GM18526 (cell line): Measurements from ENCODE around the gene ARSA.

ENCODE experiments used
- POLR2A ChIP-seq: IDR thresholded peaks from 3 replicates; pipeline ENCODE4 v1.6.1; 2011; ENCODE audit not compliant: insufficient read length; ENCODE audit errors: extremely low read depth

The ARSA gene

GRCh38 chr22:50626314-50626849 lies 1.6 kb downstream of the ARSA start:
- TF ChIP-seq POLR2A, result no peak

GRCh38 chr22:50625568-50626313 lies 2.2 kb downstream of the ARSA start:
- no peak for TF ChIP-seq POLR2A

DNA sequence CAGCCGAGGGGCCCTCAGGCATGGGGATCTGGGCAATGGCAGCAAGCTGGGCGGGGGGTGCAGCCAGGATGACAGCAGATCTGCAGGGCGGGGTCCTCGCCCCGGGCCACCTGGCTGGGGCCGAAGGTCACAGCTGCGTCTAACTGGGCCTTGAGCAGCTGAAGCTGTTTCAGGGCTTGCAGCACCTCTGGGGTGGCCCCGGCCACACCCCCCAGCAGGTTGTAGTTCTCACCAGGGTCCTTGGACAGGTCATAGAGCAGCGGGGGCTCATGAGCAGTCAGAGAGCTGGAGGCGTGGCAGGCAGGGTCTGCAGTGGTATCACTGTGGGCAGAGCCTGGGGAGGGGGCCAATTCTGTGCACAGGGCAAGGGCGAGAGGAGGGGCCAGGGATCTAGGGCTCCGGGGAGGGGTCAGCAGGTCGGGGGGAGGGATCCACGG lies 2.8 kb downstream of the ARSA start:
- no peak for TF ChIP-seq POLR2A

GRCh38 chr22:50624347-50625130 lies 3.4 kb downstream of the ARSA start:
- no peak for TF ChIP-seq POLR2A

GRCh38 chr22:50622723-50623327 lies 5.1 kb downstream of the ARSA start:
- no peak for TF ChIP-seq POLR2A

DNA sequence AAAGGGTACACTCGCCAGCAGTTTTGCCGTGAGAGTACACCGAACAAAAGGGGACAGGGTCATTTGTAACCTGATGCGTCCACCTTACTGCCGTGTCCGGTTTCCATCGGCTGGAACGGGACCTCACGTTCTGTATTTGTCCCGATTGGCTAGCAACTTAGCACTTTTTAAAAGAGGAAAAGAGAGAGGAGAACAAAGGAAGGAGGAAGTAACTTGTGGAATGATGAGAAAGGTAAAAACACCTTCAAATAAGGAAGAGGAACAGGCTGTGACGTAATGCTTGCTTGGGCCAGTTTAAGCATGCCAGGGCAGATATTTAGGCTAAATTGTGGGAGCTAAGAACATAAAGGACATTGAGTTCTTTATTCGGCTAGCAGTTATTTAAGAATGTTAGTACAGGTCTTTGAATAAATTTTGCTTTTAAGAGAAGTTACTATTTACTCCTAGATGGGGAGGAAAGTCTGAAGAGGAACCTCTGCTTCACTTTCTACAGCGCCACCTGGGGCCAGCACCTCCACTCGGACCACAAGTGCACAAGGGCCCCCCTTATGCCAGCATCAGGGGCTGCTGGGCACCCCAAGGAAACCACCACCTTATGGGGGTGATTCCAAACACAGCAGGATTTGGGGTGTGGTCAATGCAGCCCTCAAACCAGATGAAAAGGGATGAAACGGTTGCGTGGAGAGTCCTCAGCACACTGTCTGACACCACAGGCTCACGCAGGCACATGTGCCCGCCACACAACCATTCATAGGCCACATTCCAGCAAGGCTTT lies 5.8 kb downstream of the ARSA start:
- no peak for TF ChIP-seq POLR2A

DNA sequence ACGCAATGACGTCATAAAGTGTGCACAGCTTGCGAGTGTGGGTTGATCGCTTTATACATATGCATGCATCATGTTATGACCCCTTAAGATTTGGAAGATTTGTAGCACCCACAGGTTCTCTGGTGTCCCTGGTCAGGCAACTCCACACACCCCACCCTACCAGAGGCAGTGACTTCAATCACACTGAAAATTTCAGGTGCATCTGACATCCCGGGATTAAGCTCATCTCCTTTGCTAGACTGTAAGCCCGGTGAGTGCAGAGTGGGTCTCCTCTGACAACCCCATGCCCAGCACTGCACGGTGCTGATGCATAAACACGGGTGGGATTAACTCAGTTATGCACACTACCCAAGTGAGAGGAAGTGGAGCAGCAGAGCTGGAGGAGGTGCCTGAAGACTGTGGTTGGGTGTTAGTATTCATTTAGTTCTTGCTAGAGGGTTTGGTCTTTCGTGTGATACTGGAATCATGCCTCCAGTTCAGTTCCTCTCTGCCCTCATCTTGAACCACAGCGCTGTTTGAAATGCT lies 6.5 kb downstream of the ARSA start:
- TF ChIP-seq POLR2A, result peak; percentile 46

DNA sequence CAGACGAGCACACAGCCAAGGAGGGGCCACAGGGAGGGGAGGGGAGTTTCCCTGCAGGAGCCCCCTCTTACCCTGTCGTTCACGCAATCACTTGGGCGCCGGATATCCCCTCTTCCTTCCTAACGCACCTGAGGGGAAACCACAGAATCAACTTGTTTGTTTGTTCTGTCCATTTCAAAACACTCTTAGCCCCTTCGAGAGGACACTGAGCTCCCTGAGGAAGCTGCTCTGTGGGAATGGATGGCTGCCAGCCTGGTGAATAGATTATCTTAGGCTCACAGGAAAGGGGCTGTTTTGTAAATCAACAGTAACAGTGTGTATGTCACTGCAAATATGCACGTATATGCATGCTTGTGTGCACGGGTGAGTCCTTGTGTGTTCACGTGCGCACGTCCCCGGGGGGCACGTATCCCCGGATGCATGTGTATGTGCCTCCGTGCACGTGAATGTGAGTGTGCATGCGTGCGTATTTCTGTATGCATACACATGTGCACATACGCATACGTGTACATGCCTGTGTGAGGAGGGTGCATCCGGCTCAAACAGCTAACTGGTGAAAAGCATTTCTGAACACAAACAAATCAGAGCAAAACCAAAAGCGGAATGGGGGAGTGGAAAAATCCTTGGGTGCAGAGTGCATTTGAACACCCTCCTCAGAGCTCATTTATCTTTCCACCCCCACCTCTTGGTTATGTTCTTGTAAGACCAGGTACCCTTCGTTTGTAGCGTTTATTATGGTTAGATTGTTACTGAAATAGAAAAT lies 7.2 kb downstream of the ARSA start:
- no peak for TF ChIP-seq POLR2A

DNA sequence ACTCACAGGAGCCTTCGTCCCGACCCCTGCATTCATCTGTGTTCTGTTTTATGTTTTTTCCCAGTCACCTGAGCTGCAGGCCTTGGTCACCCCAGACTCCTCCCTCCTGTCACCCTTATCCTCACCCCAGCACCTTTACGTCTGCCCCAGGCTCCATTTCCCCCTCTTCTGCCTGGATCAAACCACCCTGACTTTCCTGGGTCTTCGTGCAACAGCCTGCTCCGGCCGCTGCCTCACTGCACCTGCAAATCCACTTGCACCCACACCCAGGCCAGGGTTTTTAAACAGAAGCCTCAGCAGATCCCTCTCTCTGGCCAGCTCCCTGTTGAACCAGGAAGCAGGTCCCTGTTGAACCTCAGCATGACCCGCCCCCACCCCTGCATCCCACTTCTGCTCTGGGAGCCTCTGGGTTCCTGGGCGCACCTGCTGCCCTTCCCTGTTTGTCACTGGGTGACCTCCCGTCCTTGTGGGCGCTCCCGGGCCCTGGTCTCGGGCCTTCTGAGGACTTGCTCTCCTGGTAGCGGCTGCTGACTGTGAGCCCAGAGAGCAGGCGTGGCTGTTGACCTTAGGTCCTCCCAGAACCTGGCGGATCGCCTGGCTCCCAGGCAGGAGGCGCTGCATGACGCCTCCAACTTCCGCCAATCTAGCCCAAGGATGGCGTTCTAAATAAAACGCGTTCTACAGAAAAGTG lies 14.5 kb downstream of the ARSA start:
- no peak for TF ChIP-seq POLR2A

DNA sequence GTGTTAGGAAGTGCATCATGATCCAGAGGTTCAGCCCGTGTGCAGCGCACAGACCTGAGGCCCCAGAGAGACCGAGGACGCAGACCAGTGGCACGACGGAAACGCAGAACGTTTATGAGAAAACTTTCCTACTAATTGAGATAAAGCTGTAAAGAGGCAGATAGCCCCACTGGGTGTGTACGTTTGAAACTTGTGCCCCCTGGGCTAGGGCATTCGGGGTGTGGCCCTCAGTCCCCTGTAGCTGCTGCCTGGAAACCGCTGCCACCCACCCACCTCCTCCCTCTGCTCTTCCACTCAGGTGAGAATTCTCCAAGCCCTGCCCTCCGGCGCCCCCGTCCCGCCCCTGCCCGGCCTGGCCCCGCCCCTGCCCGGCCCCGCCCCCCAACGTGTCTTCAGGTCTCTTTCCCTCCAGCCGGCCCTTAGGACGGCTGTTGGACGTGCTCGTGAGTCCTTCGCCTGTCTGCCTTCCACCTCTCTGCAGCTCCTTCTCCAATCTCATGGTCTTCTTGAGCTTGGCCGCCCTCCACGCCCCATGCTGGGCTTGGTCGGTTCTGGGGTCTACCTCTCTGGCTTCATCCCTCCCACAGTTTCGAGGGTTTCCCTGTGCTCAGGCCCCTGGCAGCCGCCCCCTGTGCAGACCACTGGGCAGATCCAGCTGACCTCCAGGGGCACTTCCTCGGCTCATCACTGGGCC lies 15.3 kb downstream of the ARSA start:
- no peak for TF ChIP-seq POLR2A

GRCh38 chr22:50612168-50612527 lies 15.8 kb downstream of the ARSA start:
- no peak for TF ChIP-seq POLR2A

- no peak for TF ChIP-seq POLR2A
These were observed 16.5 kb downstream of the ARSA start for GRCh38 chr22:50611341-50612060.
